Measurements from ENCODE around the gene PTPN13.

Gene PTPN13

DNA sequence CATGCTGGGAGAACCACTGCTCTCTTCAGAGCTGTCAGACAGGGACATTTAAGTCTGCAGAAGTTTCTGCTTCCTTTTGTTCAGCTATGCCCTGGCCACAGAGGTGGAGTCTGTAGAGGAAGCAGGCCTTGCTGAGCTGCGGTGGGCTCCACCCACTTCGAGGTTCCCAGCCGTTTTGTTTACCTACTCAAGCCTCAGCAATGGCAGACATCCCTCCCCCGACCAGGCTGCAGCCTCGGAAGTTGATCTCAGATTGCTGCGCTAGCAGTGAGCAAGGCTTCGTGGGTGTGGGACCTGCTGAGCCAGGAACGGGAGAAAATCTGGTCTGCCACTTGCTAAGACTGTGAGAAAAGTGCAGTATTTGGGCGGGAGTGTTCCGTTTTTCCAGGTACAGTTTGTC, 136.2 kb downstream of the PTPN13 start:
- DNase-seq: no peak

DNA sequence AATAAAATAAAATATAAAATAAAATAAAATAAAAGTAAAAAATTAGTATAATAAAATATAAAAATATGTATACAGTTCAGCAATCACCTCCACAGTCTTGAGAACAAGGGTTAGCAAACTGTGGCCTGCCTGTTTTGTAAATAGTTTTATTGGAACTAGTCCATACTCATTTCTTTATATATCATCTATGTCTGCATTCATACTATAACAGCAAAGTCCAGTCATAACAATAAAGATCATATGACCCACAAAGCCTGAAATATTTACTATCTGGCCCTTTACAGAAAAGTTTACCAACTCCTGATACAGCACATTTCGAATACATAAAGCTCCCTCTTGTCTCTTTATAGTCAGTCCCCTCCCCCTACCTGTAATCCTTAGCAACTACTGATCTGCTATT, 143.1 kb downstream of the PTPN13 start:
- DNase-seq: no peak

DNA sequence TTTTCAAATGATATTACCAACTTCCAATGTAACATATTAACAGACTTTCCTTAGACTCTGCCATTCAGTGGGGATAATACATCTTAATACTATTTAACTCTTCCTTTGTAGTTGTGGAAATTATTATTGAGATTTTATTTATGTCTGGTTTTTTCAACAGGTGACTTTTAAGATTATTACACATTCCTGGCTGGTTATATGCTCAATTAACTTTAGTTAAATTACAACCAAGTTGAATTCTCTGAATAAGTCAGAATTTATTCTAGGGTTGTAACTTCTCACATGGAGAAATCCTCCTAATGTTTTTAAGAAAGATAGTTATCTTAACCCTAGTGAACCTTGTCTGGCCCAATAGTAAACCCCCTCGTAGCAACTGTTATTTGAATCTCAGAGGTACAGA, 147.7 kb downstream of the PTPN13 start:
- DNase-seq: no peak

DNA sequence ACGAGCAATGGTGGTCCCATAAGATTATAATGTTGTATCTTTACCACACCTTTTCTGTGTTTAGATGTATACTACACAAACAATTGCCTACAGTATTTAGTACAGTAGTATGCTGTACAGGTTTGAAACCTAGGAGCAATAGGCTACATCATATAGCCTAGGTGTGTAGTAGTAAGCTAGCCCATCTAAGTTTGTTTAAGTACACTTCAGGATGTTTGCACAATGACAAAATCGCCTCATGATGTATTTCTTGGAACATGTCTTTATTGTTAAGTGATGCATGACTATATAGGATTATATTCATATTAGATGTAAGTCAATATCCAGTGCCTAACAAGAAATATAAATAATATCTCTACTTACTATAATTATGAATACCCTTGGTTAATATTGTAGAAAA, 150.5 kb downstream of the PTPN13 start:
- DNase-seq: no peak

DNA sequence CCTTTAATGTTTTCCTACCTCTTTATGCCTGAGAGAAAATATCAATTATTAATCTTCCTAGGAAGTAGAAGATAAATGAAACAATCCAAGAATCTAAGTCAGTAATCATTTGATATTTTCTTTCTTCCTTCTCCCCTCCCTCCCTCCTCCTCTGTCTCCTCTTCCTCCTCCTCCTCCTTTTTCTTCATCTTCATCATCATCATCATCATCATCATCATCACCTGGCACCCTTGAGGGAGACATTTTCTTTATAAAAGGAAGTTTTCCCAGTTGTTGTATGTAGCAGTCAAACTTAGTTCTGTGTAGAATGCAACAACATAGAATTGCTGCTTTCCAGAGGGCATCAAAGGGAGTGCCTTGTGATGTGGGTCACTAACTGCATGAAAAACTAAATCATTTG, 155.0 kb downstream of the PTPN13 start:
- no peak for DNase-seq

DNA sequence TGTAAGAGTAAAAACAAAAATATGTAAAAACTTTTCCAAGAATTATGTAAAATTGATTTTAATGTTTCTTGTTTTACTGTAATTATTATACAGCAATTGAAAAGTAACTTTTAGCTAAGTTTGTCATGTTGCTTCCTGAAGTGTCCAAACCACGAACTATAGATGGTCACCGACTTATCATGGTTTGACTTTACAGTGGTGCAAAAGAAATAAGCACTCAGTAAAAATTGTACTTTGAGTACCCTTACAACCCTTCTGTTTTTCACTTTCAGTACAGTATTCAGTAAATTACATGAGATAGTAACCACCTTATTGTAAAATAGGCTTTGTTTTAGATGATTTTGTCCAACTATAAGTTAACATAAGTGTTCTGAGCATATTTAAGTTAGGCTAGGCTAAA, 161.3 kb downstream of the PTPN13 start:
- DNase-seq: no peak

DNA sequence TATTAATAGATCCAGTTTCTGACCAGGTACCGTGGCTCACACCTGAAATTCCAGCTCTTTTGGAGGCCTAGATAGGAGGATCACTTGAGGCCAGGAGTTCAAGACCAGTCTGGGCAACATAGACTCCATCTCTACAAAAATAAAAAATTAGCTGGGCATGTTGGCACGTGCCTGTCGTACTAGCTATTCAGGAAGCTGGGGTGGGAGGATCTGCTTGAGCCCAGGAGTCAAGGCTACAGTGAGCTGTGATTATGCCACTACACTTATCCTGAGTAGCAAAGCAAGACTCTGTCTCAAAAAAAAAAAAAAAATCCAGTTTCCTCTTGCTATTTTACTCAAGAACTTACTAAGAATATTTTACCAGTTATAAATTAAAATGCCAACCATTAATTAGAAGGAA, 163.4 kb downstream of the PTPN13 start:
- no peak for DNase-seq

DNA sequence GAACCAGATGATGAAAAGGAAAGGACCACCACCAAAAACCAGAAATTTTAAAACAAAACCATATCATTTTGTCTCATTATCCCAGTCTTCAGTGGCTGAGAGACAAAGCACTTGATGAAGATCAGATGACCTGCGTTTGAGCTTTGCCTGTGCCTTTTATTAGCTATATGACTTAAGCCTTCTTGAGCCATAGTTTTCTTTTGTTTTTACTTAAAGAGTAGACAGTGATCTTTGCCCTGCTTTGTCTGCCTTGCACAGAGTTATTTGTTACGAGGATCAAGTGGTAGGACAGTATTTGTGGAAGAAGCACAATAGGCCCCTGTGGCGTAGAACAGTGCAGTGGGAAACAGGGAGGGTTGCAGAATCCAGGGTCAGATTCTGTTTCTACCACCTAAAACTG, 165.2 kb downstream of the PTPN13 start:
- DNase-seq: no peak

DNA sequence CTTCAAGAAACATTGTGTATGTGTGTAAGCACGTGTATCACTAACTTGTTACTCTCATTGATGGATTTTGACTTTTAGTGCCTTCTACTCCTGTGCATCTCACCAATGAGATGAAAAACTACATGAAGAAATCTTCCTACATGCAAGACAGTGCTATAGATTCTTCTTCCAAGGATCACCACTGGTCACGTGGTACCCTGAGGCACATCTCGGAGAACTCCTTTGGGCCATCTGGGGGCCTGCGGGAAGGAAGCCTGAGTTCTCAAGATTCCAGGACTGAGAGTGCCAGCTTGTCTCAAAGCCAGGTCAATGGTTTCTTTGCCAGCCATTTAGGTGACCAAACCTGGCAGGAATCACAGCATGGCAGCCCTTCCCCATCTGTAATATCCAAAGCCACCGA, 168.5 kb downstream of the PTPN13 start:
- no peak for DNase-seq

DNA sequence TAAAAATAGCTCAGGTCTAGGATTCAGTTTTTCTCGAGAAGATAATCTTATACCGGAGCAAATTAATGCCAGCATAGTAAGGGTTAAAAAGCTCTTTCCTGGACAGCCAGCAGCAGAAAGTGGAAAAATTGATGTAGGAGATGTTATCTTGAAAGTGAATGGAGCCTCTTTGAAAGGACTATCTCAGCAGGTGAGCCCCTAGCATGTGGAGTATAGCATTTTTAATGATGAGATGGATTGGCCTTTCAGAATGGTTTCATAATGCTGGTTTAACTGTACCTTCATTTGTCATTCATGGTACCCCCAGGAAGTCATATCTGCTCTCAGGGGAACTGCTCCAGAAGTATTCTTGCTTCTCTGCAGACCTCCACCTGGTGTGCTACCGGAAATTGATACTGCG, 175.7 kb downstream of the PTPN13 start:
- DNase-seq: no peak

DNA sequence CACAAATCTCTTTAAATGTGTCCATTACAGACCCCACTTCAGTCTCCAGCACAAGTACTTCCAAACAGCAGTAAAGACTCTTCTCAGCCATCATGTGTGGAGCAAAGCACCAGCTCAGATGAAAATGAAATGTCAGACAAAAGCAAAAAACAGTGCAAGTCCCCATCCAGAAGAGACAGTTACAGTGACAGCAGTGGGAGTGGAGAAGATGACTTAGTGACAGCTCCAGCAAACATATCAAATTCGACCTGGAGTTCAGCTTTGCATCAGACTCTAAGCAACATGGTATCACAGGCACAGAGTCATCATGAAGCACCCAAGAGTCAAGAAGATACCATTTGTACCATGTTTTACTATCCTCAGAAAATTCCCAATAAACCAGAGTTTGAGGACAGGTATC, 177.0 kb downstream of the PTPN13 start:
- DNase-seq: no peak

DNA sequence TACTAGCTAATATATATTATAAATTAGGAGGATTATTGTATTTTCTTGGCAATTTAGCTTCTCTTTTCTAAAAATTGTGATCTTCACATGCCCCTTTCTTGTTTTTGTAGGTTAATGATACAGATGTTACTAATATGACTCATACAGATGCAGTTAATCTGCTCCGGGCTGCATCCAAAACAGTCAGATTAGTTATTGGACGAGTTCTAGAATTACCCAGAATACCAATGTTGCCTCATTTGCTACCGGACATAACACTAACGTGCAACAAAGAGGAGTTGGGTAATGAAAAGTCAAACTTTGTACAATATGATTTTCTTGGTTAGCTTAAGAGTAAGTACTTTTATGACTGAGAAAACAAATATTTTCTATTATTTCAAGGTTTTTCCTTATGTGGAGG, 180.9 kb downstream of the PTPN13 start:
- DNase-seq: no peak

DNA sequence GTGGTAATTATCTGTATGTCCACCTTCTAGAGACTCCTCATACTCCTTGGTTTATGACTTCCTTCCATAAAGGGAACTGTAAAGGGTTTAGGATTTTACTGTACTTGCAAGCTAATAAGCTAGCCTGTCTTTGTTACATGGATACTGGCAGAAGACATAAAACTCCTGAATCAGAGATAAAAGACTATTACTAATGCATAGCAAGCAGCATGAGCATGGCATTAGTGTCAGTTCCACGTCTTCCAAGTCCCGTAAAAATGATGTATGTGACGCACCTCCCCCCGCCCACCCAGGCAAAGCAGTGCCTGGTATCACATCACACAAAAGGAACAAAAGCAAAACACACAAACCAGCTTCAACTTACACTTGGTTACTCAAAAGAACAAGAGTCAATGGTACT, 184.1 kb downstream of the PTPN13 start:
- no peak for DNase-seq

DNA sequence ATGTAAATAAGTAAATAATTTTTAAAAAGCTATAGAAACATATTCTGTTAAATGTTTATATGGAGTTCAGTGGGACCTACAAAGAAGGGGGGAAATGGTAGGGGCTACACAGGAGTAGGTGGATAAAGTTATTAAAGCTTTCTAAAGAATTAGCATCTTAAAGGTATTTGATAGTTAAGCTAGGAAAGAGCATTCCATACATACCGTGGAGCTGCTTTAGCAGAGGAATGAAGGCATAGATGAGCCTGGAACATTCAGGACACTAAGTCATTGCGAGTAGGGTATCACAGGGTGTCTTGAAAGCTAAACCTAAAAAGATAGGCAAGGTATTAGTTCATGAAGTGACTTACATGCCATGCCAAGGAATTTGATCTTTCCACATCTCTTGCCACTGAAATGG, 194.7 kb downstream of the PTPN13 start:
- DNase-seq: no peak

DNA sequence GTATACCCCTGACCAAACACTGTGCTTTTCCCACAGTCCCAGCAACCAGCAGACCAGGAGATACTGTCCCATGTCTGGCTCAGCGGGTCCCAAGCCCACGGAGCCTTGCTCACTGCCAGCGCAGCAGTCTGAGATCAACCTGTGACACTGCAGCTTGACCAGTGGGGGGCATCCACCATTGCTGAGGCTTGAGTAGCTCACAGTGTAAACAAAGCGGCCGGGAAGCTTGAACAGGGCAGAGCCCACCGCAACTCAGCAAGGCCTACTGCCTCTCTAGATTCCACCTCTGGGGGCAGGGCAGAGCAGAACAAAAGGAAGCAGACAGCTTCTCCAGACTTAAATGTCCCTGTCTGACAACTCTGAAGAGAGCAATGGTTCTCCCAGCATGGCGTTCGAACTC, 197.0 kb downstream of the PTPN13 start:
- no peak for DNase-seq

DNA sequence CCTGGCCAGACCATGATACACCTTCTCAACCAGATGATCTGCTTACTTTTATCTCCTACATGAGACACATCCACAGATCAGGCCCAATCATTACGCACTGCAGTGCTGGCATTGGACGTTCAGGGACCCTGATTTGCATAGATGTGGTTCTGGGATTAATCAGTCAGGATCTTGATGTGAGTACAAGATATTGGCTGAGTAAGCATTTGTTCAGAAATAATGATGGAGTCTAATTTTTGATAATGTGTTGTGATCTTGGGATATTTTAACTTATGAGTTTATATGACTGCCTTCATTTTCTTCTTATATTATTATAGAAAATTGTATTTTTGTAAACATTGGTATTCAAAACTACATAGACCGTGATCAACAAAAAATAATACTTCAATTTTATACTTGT, 215.7 kb downstream of the PTPN13 start:
- DNase-seq: no peak

DNA sequence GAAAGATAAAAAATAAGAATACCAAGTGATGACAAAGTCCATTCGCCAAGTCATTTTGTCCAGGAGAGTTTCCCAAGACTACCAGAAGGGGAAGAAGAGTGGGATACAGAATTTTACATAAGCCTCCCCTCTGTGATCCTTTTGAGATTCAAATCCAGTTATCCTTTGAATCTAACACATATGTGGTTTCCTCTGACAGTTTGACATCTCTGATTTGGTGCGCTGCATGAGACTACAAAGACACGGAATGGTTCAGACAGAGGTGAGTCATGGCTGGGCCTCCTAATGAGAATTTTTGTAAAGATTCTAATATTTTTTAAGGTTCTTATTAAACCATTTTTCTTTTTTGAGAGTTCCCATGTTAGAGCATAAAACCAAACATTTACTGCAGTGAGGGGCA, 216.7 kb downstream of the PTPN13 start:
- DNase-seq: no peak

DNA sequence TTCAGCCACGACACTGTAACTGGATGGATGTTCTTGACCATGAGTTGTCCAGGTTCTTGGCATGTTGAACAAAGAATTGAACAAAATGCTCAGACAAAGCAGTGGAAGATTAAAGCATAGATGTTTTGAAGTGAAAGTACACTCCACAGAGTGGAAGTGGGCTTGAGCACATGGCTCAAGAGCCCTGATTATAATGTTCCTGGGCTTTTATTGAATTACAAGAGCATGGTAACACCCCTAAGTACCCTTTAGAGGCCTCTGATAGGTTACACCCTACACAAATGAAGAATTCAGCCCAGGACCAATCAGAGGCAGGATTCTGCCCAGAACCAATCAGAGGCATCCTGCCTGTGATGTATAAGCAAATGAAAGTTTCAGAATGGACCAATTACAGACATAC, 221.5 kb downstream of the PTPN13 start:
- DNase-seq: no peak

DNA sequence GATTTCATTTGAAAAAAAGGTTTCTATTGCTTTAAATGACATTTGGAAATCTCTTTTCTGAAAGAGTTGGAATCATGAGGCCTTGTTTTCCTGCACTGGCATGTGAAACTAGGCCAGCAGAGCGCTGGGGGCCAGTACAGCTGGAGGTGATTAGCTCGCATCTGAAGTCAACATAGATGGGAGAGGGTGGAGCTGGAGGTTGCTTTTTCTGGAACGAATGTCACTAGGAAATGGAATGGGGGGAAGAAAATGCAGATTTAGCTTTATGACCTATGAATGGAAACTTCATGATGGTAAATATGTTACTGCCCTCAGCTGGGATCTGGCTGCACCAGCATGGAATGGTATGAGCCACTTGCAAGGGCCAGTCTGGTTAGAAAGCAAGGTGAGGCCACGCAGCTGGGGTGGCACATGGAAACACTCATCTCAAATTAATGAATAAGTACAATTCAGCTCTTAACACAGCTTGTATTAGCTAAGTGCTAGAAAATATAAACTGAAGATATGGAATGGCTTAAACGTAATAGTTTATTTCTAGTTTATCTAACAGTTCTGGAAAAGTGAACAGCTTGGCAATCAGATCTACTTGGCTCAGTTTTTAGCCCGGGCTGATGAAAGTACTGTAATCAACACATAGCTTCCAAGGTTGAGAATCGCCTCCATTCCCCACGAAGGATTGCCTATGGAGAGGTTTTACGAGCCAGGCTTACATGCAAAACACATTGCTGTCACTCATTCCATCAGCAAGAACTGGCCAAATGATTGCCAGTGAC, 222.6 kb downstream of the PTPN13 start:
- no peak for DNase-seq

DNA sequence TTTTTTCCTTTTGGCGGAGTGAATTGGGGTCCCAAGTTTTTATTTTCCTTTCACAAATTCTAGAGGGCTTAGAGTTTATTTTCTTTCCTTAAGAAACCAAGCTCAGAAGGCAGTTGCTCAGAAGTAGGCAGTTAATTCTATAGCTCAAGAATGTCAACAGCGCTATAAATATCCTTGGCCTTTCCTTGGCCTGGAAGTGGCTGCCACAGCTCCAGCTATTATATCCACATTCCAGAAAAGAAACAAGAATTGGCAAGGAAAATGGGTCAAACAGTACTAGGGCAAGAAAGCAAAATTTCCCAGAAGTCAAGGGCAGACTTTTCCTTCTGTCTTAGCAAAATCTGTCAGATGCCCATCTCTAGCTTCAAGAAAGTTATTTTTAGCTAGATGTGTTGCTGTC, 224.1 kb downstream of the PTPN13 start:
- DNase-seq: no peak

DNA sequence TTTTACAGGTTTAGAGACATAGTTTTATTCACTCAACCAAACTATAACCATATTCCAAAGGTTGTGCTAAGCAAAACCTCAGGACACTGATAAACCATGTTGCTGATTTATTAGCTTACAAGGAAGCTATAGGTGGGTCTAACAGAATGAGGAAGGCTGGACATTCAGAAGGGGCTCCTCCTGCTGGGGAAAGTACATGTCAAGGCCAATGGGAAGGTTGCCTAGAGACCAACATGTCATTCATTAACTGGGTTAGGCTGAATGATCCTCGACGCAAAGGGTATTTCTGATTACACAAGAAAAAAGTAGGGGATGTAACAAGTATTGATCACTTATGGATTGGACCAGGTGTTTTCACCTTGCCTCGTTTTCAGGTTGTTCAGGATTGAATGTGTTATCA, 224.7 kb downstream of the PTPN13 start:
- no peak for DNase-seq

DNA sequence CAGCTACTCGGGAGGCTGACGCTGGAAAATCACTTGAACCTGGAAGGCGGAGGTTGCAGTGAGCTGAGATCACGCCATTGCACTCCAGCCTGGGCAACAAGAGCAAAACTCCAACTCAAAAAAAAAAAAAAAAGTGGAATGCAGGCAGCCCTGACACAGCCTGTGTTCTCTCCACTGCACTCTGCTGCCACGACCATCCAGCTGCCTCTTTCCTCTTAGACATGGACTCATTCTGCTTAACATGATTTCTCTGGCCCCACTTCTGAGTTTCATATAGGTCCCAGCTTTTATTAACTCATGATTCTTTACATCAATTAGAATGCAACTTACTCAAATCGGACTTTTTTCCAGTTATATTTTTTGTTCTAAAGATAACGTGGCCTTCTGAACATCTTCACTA, 225.4 kb downstream of the PTPN13 start:
- no peak for DNase-seq

DNA sequence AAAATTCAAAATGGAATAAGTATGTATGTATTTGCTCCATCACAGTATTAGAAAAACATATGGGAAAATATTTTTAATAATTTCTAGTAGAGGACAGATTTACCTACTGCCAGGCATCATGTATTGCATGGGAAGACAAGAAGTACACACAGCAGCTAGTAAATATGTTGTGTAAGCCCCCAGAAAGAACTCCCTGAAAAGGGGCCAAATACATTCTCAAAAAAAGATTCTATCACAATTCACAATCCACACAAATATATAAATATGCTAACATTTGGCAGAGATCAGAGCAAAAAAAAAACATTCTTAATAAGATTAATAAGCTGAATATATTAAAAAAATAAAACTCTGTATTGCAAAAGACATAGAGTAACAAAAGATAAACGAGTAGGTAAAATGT, 227.0 kb downstream of the PTPN13 start:
- DNase-seq: no peak

DNA sequence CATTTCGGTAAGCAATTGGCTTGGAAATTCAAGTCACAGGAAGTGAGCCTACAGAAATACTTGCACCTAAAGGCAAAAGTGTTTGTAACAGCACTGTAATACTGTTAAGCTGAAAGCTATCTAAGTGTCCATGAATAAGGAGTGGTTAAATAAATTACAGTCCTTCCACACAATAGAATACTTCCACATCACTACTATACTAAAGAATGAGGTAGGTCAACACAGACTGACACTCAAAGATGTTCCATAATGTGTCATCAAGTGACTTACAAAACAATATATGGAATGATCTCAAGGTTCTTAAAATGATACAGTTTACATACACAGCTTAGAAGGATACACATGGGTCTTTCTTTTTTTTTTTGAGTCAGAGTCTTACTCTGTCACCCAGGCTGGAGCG, 228.0 kb downstream of the PTPN13 start:
- DNase-seq: no peak

DNA sequence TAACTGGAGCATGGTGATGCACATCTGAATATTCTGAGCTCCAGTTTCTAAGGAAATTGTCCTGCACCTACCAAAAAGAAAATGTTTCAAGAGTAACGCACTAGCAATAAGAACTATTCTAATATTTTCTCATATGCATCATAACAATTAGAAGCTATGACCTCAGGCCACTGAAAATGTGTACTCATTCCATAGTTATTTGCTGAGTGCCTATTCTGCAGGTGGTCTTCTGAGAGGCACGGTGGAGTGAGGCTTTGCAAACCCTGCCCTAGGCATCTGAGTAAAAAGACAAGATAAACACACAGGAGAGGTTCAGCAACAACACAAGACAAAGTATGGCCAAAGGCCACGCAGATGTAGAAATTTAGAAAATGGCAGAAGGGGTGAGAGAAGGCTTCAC, 231.4 kb downstream of the PTPN13 start:
- DNase-seq: no peak

Measured in retina (tissue), 1 donor.